ENCODE measurements around the gene CREB5.

Gene CREB5

DNA sequence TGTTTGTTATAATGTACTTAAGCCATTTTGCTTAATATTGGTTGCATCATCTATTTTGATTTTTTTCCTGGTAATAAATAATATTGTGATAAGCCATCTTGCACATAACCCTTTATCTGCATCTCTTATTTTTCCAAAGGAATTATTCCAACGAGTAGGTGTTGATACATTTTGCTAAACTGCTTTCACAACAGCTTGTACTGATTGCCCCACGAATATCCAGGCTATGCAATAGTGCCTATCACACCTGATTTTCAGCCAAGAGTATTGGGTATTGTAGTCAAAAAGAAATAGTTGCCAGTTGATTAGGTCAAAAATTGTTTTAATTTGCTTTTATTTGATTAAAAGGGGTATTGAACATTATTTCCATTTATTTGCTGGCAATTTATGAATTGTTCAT is 20.7 kb downstream of the CREB5 start:
- 93% methylated on average over 2 of the region's 2 CpGs for WGBS
- Histone ChIP-seq H2AK5ac (ENCODE audit: low read length, severe bottlenecking) (no peak overlapping the region), H3K27me3 (ENCODE audit: control insufficient read depth in 1 of 2, insufficient read depth in 1 of 2, low read length in 2 of 2) (peaks cover 0 to 3% of the 10 kb centered on the region in 2 experiments), H2BK120ac (ENCODE audit: low read depth, low read length) (no peak overlapping the region), H2AFZ (ENCODE audit: low read depth, low read length) (no peak overlapping the region), H4K8ac (ENCODE audit: low read length) (no peak overlapping the region), H3K18ac (ENCODE audit: low read depth in 1 of 2, low read length in 2 of 2) (no peak overlapping the region), H3K36me3 (ENCODE audit: control insufficient read depth in 1 of 2, insufficient read depth in 2 of 2, low read depth in 1 of 2, low read length in 2 of 2) (no peaks in the 10 kb centered on the region), H2BK12ac (ENCODE audit: low read length in 2 of 2) (no peak overlapping the region), H3K9ac (ENCODE audit: low read length) (peak overlapping the region; percentile 79), H3K27ac (ENCODE audit: low read length, poor library complexity, severe bottlenecking) (no peak overlapping the region), H3K14ac (ENCODE audit: low read length in 2 of 2) (no peak overlapping the region), H4K91ac (ENCODE audit: low read length) (no peak overlapping the region), H3K4ac (ENCODE audit: low read depth in 1 of 2, low read length in 2 of 2) (no peak overlapping the region), H3K79me1 (replicated peaks; ENCODE audit: low read length, poor library complexity, severe bottlenecking) (peaks cover 27% of the 10 kb centered on the region), H2BK5ac (ENCODE audit: low read depth, low read length, poor library complexity, severe bottlenecking) (no peak overlapping the region), H3K4me1 (ENCODE audit: control insufficient read depth, insufficient read depth, low read depth, low read length) (peaks cover 7% of the 10 kb centered on the region), H3K4me2 (ENCODE audit: low read length, poor library complexity, severe bottlenecking) (no peak overlapping the region), H3K9me3 (ENCODE audit: control insufficient read depth, low read length) (no peaks in the 10 kb centered on the region), H3K23ac (ENCODE audit: low read length in 2 of 2) (no peak overlapping the region), H3K4me3 (ENCODE audit: insufficient read depth in 1 of 2, low read depth in 1 of 2, low read length in 2 of 2) (no peak overlapping the region), H2BK15ac (ENCODE audit: low read depth, poor library complexity, severe bottlenecking) (no peak overlapping the region)
- DNase-seq, result no peak

DNA sequence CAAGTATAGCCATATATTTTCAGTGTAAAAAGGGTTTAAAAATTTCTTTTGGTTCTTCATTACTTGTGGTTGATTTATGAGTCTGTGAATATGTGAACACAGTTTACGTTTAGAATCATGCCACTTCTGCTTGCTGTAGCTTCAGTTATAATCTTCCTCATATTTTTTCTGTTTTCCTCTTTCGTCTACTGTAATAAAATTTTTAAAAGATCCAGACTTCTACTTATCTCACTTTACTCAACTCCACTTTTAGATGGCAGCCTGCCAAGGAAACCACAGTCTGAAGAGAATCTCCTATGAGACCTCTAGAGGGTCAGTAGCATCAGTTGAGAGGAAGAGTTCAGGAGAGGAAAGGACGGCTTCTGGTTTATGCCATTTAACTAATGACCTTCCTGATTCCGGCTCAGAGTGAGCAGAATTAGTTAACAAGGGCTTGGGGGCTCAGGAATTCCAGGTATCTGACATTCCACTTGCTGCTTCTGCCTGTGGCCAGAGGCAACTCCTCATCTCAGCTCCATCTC is 21.4 kb downstream of the CREB5 start:
- no peak overlapping the region for H3K9ac ChIP-seq (ENCODE audit: low read length)
- no peak overlapping the region for H3K18ac ChIP-seq (ENCODE audit: low read depth in 1 of 2, low read length in 2 of 2)
- H2BK120ac ChIP-seq (ENCODE audit: low read depth, low read length), result no peak overlapping the region
- peak; percentile 77 for DNase-seq
- H3K79me1 ChIP-seq (replicated peaks; ENCODE audit: low read length, poor library complexity, severe bottlenecking), result peaks cover 20% of the 10 kb centered on the region
- H2BK12ac ChIP-seq (ENCODE audit: low read length in 2 of 2), result no peak overlapping the region
- no peak overlapping the region for H3K4me3 ChIP-seq (ENCODE audit: insufficient read depth in 1 of 2, low read depth in 1 of 2, low read length in 2 of 2)
- H3K4me2 ChIP-seq (ENCODE audit: low read length, poor library complexity, severe bottlenecking), result peak overlapping the region; percentile 43
- H3K9me3 ChIP-seq (ENCODE audit: control insufficient read depth, low read length), result no peaks in the 10 kb centered on the region
- H3K4me1 ChIP-seq (ENCODE audit: control insufficient read depth, insufficient read depth, low read depth, low read length), result peaks cover 7% of the 10 kb centered on the region
- 23% methylated on average over 4 of the region's 4 CpGs for WGBS
- H3K23ac ChIP-seq (ENCODE audit: low read length in 2 of 2), result no peak overlapping the region
- no peak overlapping the region for H4K8ac ChIP-seq (ENCODE audit: low read length)
- H3K4ac ChIP-seq (ENCODE audit: low read depth in 1 of 2, low read length in 2 of 2), result no peak overlapping the region
- no peak overlapping the region for H4K91ac ChIP-seq (ENCODE audit: low read length)
- no peak overlapping the region for H2BK5ac ChIP-seq (ENCODE audit: low read depth, low read length, poor library complexity, severe bottlenecking)
- no peak overlapping the region for H2BK15ac ChIP-seq (ENCODE audit: low read depth, poor library complexity, severe bottlenecking)
- no peak overlapping the region for H2AFZ ChIP-seq (ENCODE audit: low read depth, low read length)
- H3K14ac ChIP-seq (ENCODE audit: low read length in 2 of 2), result no peak overlapping the region
- peaks cover 0 to 3% of the 10 kb centered on the region in 2 experiments for H3K27me3 ChIP-seq (ENCODE audit: control insufficient read depth in 1 of 2, insufficient read depth in 1 of 2, low read length in 2 of 2)
- peak overlapping the region; percentile 13 for H3K27ac ChIP-seq (ENCODE audit: low read length, poor library complexity, severe bottlenecking)
- no peaks in the 10 kb centered on the region for H3K36me3 ChIP-seq (ENCODE audit: control insufficient read depth in 1 of 2, insufficient read depth in 2 of 2, low read depth in 1 of 2, low read length in 2 of 2)
- H2AK5ac ChIP-seq (ENCODE audit: low read length, severe bottlenecking), result no peak overlapping the region

DNA sequence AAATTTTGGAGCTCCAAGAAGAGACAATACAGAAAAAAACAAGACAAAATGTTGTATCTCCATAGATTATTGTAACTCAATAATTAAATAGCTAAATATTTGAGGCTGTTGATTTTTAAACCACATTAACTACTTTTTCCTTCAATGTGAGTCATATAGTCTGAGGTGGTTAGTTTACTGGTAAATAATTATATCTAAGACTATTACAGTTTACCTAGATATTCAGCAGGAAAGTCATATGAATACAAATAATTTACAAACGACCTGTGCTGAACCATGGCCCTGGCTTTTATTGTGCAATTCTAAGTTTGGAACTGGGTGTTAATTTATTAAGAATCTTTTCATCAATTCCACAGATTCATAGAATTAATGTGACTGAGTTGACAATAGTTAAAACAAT is 22.2 kb downstream of the CREB5 start:
- H4K8ac ChIP-seq (ENCODE audit: low read length), result no peak overlapping the region
- no peak overlapping the region for H3K4me2 ChIP-seq (ENCODE audit: low read length, poor library complexity, severe bottlenecking)
- no peak overlapping the region for H3K4me3 ChIP-seq (ENCODE audit: insufficient read depth in 1 of 2, low read depth in 1 of 2, low read length in 2 of 2)
- H4K91ac ChIP-seq (ENCODE audit: low read length), result no peak overlapping the region
- DNase-seq, result no peak
- H3K9ac ChIP-seq (ENCODE audit: low read length), result no peak overlapping the region
- no peak overlapping the region for H2AK5ac ChIP-seq (ENCODE audit: low read length, severe bottlenecking)
- H2BK12ac ChIP-seq (ENCODE audit: low read length in 2 of 2), result no peak overlapping the region
- no peak overlapping the region for H2BK120ac ChIP-seq (ENCODE audit: low read depth, low read length)
- H2BK5ac ChIP-seq (ENCODE audit: low read depth, low read length, poor library complexity, severe bottlenecking), result no peak overlapping the region
- no CpG with 5 or more reads among the region's 1 CpG for WGBS
- H3K27me3 ChIP-seq (ENCODE audit: control insufficient read depth in 1 of 2, insufficient read depth in 1 of 2, low read length in 2 of 2), result peaks cover 0 to 3% of the 10 kb centered on the region in 2 experiments
- H3K27ac ChIP-seq (ENCODE audit: low read length, poor library complexity, severe bottlenecking), result no peak overlapping the region
- H3K23ac ChIP-seq (ENCODE audit: low read length in 2 of 2), result no peak overlapping the region
- no peaks in the 10 kb centered on the region for H3K9me3 ChIP-seq (ENCODE audit: control insufficient read depth, low read length)
- no peak overlapping the region for H3K14ac ChIP-seq (ENCODE audit: low read length in 2 of 2)
- no peak overlapping the region for H2AFZ ChIP-seq (ENCODE audit: low read depth, low read length)
- no peak overlapping the region for H2BK15ac ChIP-seq (ENCODE audit: low read depth, poor library complexity, severe bottlenecking)
- H3K4me1 ChIP-seq (ENCODE audit: control insufficient read depth, insufficient read depth, low read depth, low read length), result peaks cover 7% of the 10 kb centered on the region
- no peak overlapping the region for H3K18ac ChIP-seq (ENCODE audit: low read depth in 1 of 2, low read length in 2 of 2)
- no peak overlapping the region for H3K4ac ChIP-seq (ENCODE audit: low read depth in 1 of 2, low read length in 2 of 2)
- no peaks in the 10 kb centered on the region for H3K36me3 ChIP-seq (ENCODE audit: control insufficient read depth in 1 of 2, insufficient read depth in 2 of 2, low read depth in 1 of 2, low read length in 2 of 2)
- H3K79me1 ChIP-seq (replicated peaks; ENCODE audit: low read length, poor library complexity, severe bottlenecking), result peaks cover 23% of the 10 kb centered on the region

DNA sequence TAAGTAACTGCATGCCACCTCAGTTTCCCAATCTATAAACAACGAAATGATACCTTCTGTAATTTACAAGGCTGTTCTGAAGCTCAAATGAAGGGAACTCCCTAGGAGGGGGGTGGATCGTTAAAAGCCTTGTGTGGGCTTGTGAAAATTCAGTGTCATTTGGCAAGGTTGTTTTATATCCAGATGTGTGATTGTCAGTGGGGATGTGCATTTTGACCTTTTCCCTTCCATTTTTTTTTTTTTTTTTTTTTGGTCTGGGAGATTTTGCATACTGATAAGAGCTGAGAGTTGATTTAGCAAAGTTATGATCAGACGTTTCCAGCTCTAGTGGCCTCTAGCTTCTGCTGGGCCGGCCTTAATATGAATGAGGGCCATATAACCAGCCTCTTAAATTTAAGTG is 22.8 kb downstream of the CREB5 start:
- Histone ChIP-seq H3K4me2 (ENCODE audit: low read length, poor library complexity, severe bottlenecking) (no peak overlapping the region), H3K79me1 (replicated peaks; ENCODE audit: low read length, poor library complexity, severe bottlenecking) (peaks cover 22% of the 10 kb centered on the region), H3K27me3 (ENCODE audit: control insufficient read depth in 1 of 2, insufficient read depth in 1 of 2, low read length in 2 of 2) (peaks cover 0 to 3% of the 10 kb centered on the region in 2 experiments), H3K4me1 (ENCODE audit: control insufficient read depth, insufficient read depth, low read depth, low read length) (peaks cover 7% of the 10 kb centered on the region), H2BK120ac (ENCODE audit: low read depth, low read length) (no peak overlapping the region), H2AK5ac (ENCODE audit: low read length, severe bottlenecking) (no peak overlapping the region), H4K8ac (ENCODE audit: low read length) (no peak overlapping the region), H3K9me3 (ENCODE audit: control insufficient read depth, low read length) (no peaks in the 10 kb centered on the region), H3K23ac (ENCODE audit: low read length in 2 of 2) (no peak overlapping the region), H3K27ac (ENCODE audit: low read length, poor library complexity, severe bottlenecking) (no peak overlapping the region), H2BK12ac (ENCODE audit: low read length in 2 of 2) (no peak overlapping the region), H3K18ac (ENCODE audit: low read depth in 1 of 2, low read length in 2 of 2) (no peak overlapping the region), H2AFZ (ENCODE audit: low read depth, low read length) (no peak overlapping the region), H3K14ac (ENCODE audit: low read length in 2 of 2) (no peak overlapping the region), H3K36me3 (ENCODE audit: control insufficient read depth in 1 of 2, insufficient read depth in 2 of 2, low read depth in 1 of 2, low read length in 2 of 2) (no peaks in the 10 kb centered on the region), H2BK5ac (ENCODE audit: low read depth, low read length, poor library complexity, severe bottlenecking) (no peak overlapping the region), H3K4ac (ENCODE audit: low read depth in 1 of 2, low read length in 2 of 2) (no peak overlapping the region), H3K4me3 (ENCODE audit: insufficient read depth in 1 of 2, low read depth in 1 of 2, low read length in 2 of 2) (no peak overlapping the region), H4K91ac (ENCODE audit: low read length) (no peak overlapping the region), H2BK15ac (ENCODE audit: low read depth, poor library complexity, severe bottlenecking) (no peak overlapping the region), H3K9ac (ENCODE audit: low read length) (no peak overlapping the region)
- DNase-seq, result no peak
- 47% methylated on average over 4 of the region's 4 CpGs for WGBS

All from mesenchymal stem cell (in vitro differentiated cells and primary cell).